GM12865 (cell line): Measurements from ENCODE around the gene FBXO9.

ENCODE experiments used
- DNase-seq: peaks from one replicate; pipeline ENCODE4 v3.0.0; 2010; ENCODE audit warnings: low read depth
- H3K4me3 ChIP-seq: 2 replicates; pipeline ENCODE4 v1.5.1; 2011; ENCODE audit warnings: mild to moderate bottlenecking, low read depth, low read length, control low read depth
- CTCF ChIP-seq: IDR thresholded peaks from 2 replicates; pipeline ENCODE4 v1.5.1; 2011; ENCODE audit warnings: low read length, control low read depth, low read depth, inconsistent platforms; ENCODE audit not compliant: insufficient read depth; ENCODE audit errors: missing control alignments

The FBXO9 gene

GRCh38 chr6:53103993-53104675 is 38.9 kb downstream of the FBXO9 start:
- DNase-seq, result no peak
- no peak overlapping the region for H3K4me3 ChIP-seq
- no peak for TF ChIP-seq CTCF

- no peak for TF ChIP-seq CTCF
- DNase-seq, result no peak
- H3K4me3 ChIP-seq, result no peak overlapping the region
Measured at GRCh38 chr6:53104916-53105315, 39.7 kb downstream of the FBXO9 start.

DNA sequence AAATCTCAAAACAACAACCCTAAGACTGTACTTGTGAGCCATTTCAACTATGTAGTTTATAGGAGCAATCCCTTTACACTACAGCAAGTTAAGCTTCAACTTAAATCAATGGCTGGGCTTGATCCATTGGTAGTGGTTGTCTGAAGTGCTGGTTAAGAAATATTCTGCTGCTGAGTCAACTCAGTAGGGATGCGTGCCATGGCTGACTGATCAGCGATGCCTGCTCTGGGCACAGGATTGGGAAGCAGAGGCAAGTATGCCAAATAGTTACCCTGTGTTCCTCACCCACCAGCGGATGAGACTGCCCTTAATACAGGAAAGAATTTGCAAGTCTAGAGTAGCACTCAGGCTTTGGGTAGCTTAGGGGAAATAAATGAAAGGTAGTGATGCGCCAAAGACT is 41.9 kb downstream of the FBXO9 start:
- TF ChIP-seq CTCF, result no peak
- DNase-seq, result no peak
- no peak overlapping the region for H3K4me3 ChIP-seq

DNA sequence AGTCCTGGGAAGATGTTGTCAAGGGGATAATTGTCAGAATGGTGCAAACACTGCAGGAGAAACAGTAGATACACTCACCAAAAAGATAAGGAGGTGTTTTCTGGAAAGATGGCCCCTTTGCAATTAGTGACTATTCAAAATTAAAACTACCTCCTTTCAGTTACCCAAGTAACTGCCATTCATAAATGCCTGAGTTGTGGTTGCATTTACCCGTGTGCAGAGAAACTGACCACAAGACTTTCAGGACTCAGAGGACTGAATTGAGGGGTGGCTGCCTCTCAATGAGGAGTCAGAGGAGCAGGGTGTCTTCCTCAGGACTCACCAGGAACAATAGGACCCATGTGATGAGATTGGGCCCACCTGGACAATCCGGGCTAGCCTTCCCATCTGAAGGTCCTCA is 44.4 kb downstream of the FBXO9 start:
- no peak for TF ChIP-seq CTCF
- peak; percentile 53 for DNase-seq
- H3K4me3 ChIP-seq, result no peak overlapping the region

DNA sequence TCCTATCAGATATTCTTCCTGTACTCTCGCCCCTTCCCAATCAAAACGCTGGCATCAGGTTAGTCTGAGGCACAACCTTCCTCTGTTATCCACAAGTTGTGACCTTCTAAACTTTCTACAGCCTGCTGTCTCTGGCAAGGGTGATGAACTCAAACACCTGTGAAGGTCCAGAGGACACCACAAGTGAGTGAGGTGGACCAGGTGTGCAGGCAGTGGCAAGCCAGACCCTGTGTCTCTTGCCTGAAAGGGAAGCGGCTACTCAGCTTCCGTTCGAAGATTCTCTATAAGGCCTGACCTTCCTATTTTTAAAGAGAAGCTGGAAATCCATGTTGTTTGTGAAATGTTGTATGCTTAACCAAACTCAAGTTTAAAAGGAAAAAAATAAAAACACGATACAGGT is 46.7 kb downstream of the FBXO9 start:
- TF ChIP-seq CTCF, result no peak
- DNase-seq, result no peak
- no peak overlapping the region for H3K4me3 ChIP-seq

DNA sequence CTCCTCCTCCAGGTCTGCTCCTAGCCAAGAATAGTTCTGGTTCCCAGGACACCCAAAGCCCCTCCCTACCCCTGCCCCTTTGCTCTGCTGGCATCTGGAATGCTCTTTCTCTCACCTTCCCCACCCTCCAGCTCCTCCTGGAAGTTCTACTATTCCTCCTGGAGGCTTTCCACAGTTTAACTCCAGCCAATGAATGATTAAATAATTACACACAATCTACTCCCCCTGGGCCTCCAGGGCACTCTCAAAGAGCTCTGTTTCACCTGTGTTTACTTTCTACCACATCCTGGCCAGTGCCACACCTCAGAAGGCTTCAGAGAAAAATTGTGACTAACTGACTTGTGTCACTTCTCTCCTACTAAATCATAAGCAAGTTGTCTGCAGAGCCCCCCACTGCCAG is 47.2 kb downstream of the FBXO9 start:
- TF ChIP-seq CTCF, result no peak
- DNase-seq, result no peak
- H3K4me3 ChIP-seq, result no peak overlapping the region

GRCh38 chr6:53112871-53113270 is 47.7 kb downstream of the FBXO9 start:
- TF ChIP-seq CTCF, result no peak
- H3K4me3 ChIP-seq, result no peak overlapping the region
- no peak for DNase-seq
